HK-2 (cell line): ENCODE results near the gene DZANK1.
"Not testable (repeated sequence)": the region's sequence is repeated elsewhere in the genome, so short reads cannot be mapped to it uniquely, and the experiment has no call there.

Experiments used
- DNase-seq: peaks from one replicate; pipeline ENCODE4 v3.0.0-alpha.2; 2018; ENCODE audit not compliant: unreplicated experiment

The DZANK1 gene

DNA sequence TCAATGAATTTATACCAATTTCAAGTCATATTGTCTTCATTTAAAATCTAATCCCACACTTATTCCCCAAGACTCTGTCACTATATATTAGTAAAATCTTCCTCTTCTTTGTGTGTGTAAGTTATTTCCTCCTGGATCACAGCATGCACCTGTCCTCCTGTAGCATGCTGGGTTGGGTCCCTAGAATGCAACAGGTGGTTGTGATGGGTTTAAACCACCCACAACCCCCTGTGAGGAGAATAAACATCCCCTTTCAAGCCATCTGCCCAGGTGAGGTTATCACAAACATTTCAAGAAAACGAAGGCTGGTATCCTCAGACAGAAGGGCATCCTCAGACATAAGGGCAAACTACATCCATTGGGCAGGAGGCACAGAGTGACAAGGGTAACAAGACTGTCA, 26.4 kb downstream of the DZANK1 start:
- no peak for DNase-seq

DNA sequence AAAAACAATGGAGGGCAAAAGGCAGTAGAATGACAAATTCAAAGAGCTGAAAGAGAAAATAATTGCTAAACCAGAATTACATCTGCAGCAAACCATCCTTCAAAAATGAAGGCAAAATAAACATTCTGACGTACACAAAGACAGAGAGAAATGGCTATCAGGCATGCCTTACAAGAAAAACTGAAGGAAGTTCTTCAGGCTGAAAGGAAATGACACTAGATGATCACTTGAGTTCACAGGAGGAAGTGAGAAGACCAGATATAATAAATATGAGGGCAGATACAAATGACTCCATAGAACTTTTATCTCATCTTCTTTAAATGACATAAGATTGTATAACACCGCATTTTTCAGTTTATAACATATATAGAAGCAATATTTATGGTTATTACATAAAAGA, 30.0 kb downstream of the DZANK1 start:
- DNase-seq: no peak

GRCh38 chr20:18431206-18431605, 35.6 kb downstream of the DZANK1 start:
- no peak for DNase-seq

DNA sequence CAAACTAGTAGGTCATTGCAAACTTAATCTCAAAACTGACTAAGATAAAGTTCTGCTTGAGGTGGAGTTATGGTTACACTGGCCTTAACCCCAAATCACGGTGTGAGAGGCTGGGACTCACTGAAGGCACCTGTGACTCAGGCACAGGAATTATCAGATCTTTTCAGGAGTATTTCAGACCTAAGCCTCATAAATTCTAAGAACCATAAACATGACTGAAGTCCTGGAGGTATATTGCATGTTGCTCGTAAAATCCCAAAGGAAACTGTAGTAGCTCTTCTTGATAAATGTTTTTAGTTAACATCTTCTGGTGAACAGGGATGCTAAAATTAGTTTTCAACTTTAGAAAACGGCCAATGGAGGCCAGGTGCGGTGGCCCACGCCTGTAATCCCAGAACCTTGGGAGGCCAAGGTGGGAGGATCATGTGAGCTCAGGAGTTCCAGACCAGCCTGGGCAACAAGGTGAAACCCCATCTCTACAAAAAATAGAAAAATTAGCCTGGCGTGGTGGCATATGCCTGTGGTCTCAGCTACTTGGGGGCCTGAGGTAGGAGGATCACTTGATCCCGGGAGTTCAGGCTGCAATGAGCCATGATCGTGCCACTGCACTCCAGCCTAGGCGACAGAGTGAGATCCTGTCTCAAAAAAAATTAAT, 36.5 kb downstream of the DZANK1 start:
- no peak for DNase-seq

DNA sequence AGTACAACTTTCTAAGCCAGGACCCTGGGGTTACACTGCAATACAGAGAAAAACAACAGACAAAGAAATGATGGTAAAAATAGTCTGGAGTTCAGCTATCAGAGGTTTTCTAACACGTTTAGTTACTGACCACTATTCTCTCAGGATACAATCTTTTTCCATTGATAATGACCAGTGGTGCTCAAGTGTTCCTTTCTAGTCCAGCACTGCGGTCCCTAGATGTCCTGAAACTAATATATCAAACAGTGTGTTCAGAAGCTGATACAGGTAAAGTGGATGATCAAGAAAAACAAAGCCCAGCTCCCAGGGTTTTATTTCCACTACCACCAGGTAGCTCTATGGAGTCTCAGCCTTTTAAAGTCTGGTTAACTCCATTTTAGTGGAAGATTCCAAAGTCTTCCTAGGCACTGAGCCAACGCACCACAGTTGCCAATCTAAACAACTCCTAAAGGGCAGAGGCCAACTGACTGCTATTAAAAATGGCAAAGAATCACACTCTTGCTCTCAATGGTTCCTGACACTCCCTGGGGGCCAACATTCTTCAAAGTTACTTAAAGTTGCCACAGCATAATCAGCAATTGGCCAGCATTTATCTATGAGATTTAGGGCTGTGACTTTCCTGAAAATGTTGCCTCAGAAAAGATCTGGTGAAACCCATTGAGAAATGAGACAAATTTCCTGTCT, 38.2 kb downstream of the DZANK1 start:
- DNase-seq: no peak

DNA sequence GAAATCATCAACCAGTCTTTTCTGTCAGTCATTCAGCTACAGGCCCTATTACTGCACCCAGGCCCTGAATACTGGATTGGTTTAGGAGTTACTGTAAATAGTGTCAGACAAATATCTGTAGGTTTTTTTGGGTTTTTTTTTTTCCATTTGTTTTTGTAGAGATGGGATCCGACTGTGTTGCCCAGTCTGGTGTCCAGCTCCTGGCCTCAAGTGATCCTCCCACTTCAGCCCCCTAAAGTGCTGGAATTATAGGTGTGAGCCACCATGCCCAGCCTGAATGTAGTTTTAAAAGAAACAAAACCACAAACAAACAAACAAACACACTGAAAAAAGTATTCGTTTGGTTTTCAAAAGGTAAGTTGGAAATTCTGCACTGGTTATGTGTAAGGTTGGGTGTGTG, 39.6 kb downstream of the DZANK1 start:
- no peak for DNase-seq

DNA sequence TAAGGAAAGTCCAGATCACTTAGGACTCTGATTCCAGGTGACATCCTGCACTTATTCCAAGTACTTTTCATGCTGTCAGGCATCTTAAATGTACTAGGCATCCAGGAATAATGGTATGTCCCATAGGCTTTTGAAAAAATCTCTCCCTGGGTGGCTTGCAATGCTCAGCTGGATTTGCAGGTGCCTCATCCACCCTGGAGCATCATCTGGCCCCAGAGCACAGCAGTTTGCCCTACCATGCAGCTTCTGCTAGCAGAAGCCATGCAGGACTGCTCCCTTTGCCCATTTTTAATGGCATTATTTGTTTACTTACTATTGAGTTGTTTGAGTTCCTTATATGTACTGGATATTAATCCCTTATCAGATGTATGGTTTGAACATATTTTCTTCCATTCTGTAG, 45.2 kb downstream of the DZANK1 start:
- DNase-seq: no peak

DNA sequence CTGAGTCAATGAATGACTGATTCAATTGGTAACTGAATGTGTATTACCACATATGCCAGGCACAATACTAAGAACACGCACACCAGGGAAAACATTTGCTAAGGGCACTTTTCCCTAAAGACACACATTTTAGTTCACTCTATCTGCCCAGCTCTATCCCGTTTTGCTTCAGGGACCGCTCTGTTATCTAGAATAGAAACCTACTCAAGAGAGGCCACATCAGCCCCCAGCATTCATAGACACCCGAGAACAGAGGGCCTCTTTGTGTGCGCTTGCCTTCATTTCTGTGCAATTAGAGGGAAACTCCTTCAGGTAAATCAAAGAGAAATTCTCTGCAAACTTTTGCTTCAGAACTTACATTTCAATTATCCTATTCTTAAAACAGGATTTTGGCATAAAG, 50.3 kb downstream of the DZANK1 start:
- DNase-seq: no peak

DNA sequence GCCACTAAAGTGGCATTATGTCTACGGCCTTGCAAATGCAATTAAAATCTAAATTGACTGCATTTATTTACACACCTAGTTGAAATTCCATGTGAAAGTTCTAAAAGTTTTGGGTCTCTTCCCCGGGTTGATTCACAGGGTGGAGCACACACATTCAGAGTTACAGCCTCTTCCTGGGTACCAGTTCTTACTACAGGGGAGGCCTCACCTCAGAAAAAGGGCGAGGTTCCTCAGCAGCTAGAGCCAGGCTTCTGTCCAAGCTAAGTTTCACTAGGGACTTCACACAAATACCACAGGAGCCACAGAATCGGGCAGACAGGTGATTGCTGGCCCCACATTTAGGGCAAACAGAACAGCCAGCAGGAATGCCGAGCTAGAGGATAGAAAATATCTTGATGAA, 52.7 kb downstream of the DZANK1 start:
- DNase-seq: no peak

GRCh38 chr20:18412221-18412901, 54.5 kb downstream of the DZANK1 start:
- no peak for DNase-seq

DNA sequence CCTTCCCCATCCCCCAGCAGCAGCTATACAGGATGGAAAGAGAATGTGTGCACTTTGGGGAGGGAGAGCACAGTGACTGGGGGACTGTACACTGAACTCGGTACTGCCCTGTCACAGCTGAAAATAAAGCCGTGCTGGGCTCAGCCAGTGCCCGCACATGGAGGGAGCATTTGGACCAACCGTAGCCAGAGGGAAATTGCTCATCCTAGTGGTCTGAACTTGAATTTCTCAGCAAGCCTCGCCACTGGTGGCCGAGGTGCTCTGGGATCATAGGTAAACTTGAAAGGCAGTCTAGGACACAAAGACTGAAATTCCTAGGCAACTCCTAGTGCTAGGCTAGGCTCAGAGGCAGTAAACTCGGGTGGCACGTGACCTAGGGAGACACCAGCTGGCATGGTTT, 61.0 kb downstream of the DZANK1 start:
- DNase-seq: no peak

DNA sequence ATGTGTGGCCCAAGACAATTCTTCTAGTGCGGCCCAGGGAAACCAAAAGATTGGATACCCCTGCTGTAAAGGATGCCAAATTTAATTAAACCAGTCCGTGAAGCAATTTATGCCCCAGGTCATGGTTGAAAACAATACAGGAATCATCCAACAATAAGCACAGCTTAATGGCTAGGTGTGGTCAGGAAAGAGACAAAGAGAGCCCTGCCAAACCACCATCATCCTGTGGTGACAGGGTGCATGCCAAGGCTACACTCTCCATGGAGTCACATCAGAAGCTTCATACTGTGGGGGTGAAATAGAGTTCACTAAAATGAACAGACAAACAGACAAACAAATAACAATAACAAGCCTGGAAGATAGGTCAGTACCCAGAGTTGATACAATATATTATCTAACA, 62.7 kb downstream of the DZANK1 start:
- no peak for DNase-seq

- DNase-seq: no peak
These were observed 63.6 kb downstream of the DZANK1 start for GRCh38 chr20:18403269-18403668.

DNA sequence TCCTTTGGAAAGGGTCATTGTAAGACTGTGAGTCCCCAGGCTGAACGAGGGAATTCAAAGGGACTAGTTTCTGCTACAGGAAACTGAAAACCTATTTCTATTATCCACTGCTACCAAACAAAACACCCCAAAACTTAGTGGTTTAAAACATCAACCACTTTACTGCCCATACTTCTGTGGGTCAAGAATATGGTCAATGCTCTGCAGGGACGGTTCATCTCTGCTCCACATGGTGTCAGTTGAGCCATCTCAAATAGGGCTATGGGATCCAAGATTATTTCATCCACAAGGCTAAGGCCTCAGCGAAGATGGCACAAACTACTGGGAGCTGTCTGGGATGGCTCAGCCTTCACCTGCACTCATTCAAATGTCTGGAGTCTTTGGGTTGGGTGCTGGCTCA, 65.5 kb downstream of the DZANK1 start:
- no peak for DNase-seq

GRCh38 chr20:18400460-18400859, 66.4 kb downstream of the DZANK1 start:
- DNase-seq: no peak

DNA sequence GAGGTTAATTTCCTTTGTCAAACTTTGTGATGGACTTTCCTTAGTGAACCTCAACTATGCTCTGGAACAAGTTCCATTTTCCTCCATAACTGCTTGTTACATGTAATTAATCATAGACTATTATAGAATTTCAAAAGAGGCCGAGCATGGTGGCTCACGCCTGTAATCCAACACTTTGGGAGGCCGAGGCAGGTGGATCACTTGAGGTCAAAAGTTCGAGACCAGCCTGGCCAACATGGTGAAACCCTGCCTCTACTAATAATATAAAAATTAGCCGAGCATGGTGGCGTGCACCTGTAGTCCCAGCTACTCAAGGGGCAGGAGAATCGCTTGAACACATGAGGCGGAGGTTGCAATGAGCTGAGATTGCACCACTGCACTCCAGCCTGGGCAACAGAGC, 68.1 kb downstream of the DZANK1 start:
- DNase-seq: not testable (repeated sequence)

DNA sequence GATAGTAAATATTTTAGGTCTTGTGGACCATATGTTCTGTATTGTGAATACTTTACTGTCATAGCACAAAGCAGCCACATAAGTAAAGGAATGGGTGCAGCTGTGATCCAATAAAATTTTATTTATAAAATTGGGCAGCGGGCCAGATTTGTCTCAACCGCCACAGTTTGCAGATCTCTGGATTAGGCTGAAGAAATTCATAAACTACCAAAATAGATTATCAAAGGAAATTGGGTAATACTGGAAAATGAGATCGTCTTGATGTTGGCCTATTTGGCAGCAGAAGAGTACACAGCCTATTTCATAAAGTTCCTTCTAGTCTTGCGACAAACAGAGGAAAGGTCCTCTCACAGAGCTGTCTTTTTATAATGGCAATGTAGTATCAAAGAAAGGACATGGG, 69.8 kb downstream of the DZANK1 start:
- no peak for DNase-seq

GRCh38 chr20:18395544-18395943, 71.3 kb downstream of the DZANK1 start:
- no peak for DNase-seq

GRCh38 chr20:18394363-18394762, 72.5 kb downstream of the DZANK1 start:
- no peak for DNase-seq

- no peak for DNase-seq
These were observed 75.1 kb downstream of the DZANK1 start for GRCh38 chr20:18391686-18392085.

DNA sequence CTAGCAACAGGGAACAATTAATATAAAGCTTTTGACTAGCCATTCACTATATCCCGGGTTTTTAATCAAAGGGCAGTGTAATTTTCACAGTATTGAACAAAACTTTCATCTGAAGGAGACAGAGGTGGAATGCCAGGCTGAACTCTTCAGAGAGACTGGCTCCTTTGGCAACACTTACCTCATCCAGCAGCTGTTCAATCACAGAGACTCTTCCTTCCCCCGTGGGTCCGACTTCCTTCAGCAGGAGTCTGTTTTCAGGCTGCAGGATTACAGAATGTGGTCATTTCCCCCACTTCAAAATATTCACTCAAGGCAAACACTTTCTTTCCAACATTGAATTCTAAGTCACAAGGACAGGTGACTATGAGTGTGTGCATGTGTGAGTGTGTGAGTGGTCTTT, 76.6 kb downstream of the DZANK1 start:
- no peak for DNase-seq

DNA sequence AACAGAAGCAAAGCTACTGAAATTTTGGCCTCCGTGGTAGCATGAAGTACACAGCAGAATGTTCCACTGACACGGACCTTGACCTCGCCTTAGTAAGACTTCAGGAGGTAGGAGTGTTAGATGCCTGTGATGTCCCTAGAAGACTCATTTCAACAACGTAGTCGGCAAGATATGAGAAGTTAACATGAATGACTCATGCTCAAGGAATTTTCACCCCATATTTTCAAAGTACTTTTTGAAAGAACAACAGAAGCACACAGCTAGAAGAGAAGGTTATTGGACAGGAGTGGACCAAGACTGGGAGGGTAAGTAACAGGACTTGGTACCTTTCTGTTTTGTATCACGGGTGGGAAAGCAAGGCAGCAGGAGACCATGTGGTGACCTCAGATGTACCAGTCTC, 78.0 kb downstream of the DZANK1 start:
- DNase-seq: no peak

GRCh38 chr20:18380908-18381529, 85.8 kb downstream of the DZANK1 start:
- no peak for DNase-seq
